ENCODE data around the gene SV2A. TPM values are rescaled to one million over a fixed set of nuclear protein-coding genes. Genes with fewer than 3 reads are reported as not detected.
"Not testable (repeated sequence)": the region's sequence is repeated elsewhere in the genome, so short reads cannot be mapped to it uniquely, and the experiment has no call there.

Gene SV2A
- polyA plus RNA-seq, 1 experiment = 25.8 TPM

DNA sequence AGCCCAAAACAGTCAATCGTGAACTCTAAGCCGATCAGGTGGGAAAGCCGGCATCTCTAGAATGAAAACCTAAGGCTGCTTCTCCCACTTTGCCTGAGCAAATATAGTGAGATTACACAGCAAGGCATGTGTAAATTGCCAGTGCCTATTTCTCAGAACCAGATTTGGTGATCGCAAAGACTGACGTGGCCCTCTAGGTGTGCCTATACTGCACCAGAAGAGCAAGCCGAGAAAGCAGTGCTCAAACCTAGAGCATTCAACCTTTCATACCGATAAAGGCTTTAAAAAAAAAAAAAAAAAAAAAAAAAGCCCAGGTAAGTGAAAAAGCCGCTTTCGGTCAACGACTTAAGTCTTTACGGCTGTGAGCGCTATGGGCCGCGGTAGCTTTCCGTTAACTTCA, 57.4 kb downstream of the SV2A start:
- H3K27ac ChIP-seq (ENCODE audit: low read depth, low read length); POLR2A ChIA-PET; H3K27me3 ChIP-seq (ENCODE audit: control insufficient read depth, insufficient read depth, low read length); CTCF ChIA-PET; H3K4me3 ChIP-seq (ENCODE audit: low read depth, low read length); H3K9me3 ChIP-seq (ENCODE audit: control insufficient read depth, insufficient read depth, low read length); DNase-seq (ENCODE audit: low read depth, low spot score): not testable (repeated sequence)

Other genes starting within 250 kb of the SV2A start
- gene FCGR1A, start 135.2 kb downstream of the SV2A start, polyA plus RNA-seq (2011; rRNA removed) = not detected in 2 replicates
- 10.1 and 11.8 TPM in 2 replicates for gene BOLA1, start 18.3 kb downstream of the SV2A start, polyA plus RNA-seq (2011; rRNA removed)
- 47.6 and 52.7 TPM in 2 replicates for gene SF3B4, start 10.0 kb upstream of the SV2A start, polyA plus RNA-seq (2011; rRNA removed)
- 13.9 and 17.0 TPM in 2 replicates for gene MTMR11, start 19.0 kb upstream of the SV2A start, polyA plus RNA-seq (2011; rRNA removed)
- gene OTUD7B, start 92.9 kb upstream of the SV2A start, polyA plus RNA-seq (2011; rRNA removed) = 10.7 and 11.5 TPM in 2 replicates
- 49.5 and 61.3 TPM in 2 replicates for gene VPS45, start 149.9 kb upstream of the SV2A start, polyA plus RNA-seq (2011; rRNA removed)
- 62.0 and 73.4 TPM in 2 replicates for gene PLEKHO1, start 232.1 kb upstream of the SV2A start, polyA plus RNA-seq (2011; rRNA removed)